COR-L47 (cell line): ENCODE data around the gene CREB3L1.
"Not testable (repeated sequence)": the region's sequence is repeated elsewhere in the genome, so short reads cannot be mapped to it uniquely, and the experiment has no call there.

Experiments
- DNase-seq: peaks from one replicate; lab custom pipeline; 2025; lab: John Stamatoyannopoulos, UW

The CREB3L1 gene

GRCh38 chr11:46248289-46249102, 29.0 kb upstream of the CREB3L1 start:
- no peak for DNase-seq

- DNase-seq: no peak
Observed at GRCh38 chr11:46249103-46249937, 28.1 kb upstream of the CREB3L1 start.

GRCh38 chr11:46249938-46250744, 27.3 kb upstream of the CREB3L1 start:
- DNase-seq: no peak

GRCh38 chr11:46250745-46251052, 26.8 kb upstream of the CREB3L1 start:
- no peak for DNase-seq

- DNase-seq: no peak
Observed at GRCh38 chr11:46251954-46252353, 25.5 kb upstream of the CREB3L1 start.

- peak; percentile 43 for DNase-seq
Observed at GRCh38 chr11:46252373-46252914, 25.0 kb upstream of the CREB3L1 start.

- DNase-seq: no peak
Observed at GRCh38 chr11:46253258-46254132, 24.0 kb upstream of the CREB3L1 start.

GRCh38 chr11:46254133-46254491, 23.4 kb upstream of the CREB3L1 start:
- DNase-seq: no peak

- no peak for DNase-seq
Observed at GRCh38 chr11:46256540-46257001, 20.9 kb upstream of the CREB3L1 start.

GRCh38 chr11:46259347-46259746, 18.1 kb upstream of the CREB3L1 start:
- not testable (repeated sequence) for DNase-seq

- DNase-seq: no peak
Observed at GRCh38 chr11:46259971-46260560, 17.4 kb upstream of the CREB3L1 start.

GRCh38 chr11:46263120-46263519, 14.3 kb upstream of the CREB3L1 start:
- no peak for DNase-seq

GRCh38 chr11:46264030-46264429, 13.4 kb upstream of the CREB3L1 start:
- no peak for DNase-seq

- no peak for DNase-seq
Observed at GRCh38 chr11:46264976-46265375, 12.5 kb upstream of the CREB3L1 start.

GRCh38 chr11:46265764-46266163, 11.7 kb upstream of the CREB3L1 start:
- DNase-seq: no peak

GRCh38 chr11:46267930-46268329, 9.5 kb upstream of the CREB3L1 start:
- no peak for DNase-seq

- DNase-seq: no peak
Observed at GRCh38 chr11:46270684-46271083, 6.8 kb upstream of the CREB3L1 start.

- no peak for DNase-seq
Observed at GRCh38 chr11:46271407-46271806, 6.1 kb upstream of the CREB3L1 start.

GRCh38 chr11:46271875-46272815, 5.3 kb upstream of the CREB3L1 start:
- no peak for DNase-seq
